Medulla oblongata (tissue), 1 donor: ENCODE measurements around the gene KRT76.

Source experiments
- DNase-seq: peaks from one replicate; pipeline ENCODE4 v3.0.0-alpha.2; 2015; ENCODE audit errors: extremely low spot score

Gene KRT76

GRCh38 chr12:52813203-52813819, 36.2 kb upstream of the KRT76 start:
- DNase-seq, result no peak

GRCh38 chr12:52812749-52813148, 35.6 kb upstream of the KRT76 start:
- no peak for DNase-seq

GRCh38 chr12:52812073-52812400, 34.9 kb upstream of the KRT76 start:
- no peak for DNase-seq

- no peak for DNase-seq
These were observed 34.3 kb upstream of the KRT76 start for GRCh38 chr12:52811191-52812072.

- DNase-seq, result no peak
These were observed 33.4 kb upstream of the KRT76 start for GRCh38 chr12:52810554-52810953.

GRCh38 chr12:52809166-52809565, 32.0 kb upstream of the KRT76 start:
- no peak for DNase-seq

- DNase-seq, result no peak
These were observed 31.5 kb upstream of the KRT76 start for GRCh38 chr12:52808573-52809160.

GRCh38 chr12:52807544-52808470, 30.7 kb upstream of the KRT76 start:
- DNase-seq, result no peak

GRCh38 chr12:52806821-52807543, 29.8 kb upstream of the KRT76 start:
- no peak for DNase-seq

- DNase-seq, result no peak
These were observed 29.1 kb upstream of the KRT76 start for GRCh38 chr12:52806169-52806811.

- no peak for DNase-seq
These were observed 28.6 kb upstream of the KRT76 start for GRCh38 chr12:52805739-52806138.

- no peak for DNase-seq
These were observed 27.9 kb upstream of the KRT76 start for GRCh38 chr12:52805000-52805399.

- DNase-seq, result no peak
These were observed 25.3 kb upstream of the KRT76 start for GRCh38 chr12:52802442-52802841.

GRCh38 chr12:52801773-52802172, 24.6 kb upstream of the KRT76 start:
- no peak for DNase-seq

GRCh38 chr12:52800259-52800917, 23.2 kb upstream of the KRT76 start:
- no peak for DNase-seq

GRCh38 chr12:52799505-52800211, 22.5 kb upstream of the KRT76 start:
- DNase-seq, result no peak

GRCh38 chr12:52798671-52799504, 21.7 kb upstream of the KRT76 start:
- DNase-seq, result no peak

- DNase-seq, result no peak
These were observed 21.0 kb upstream of the KRT76 start for GRCh38 chr12:52798003-52798670.
